Endothelial cell of umbilical vein (primary cell): ENCODE results near the gene CEP120. TPM values are rescaled to one million over a fixed set of nuclear protein-coding genes. Genes with fewer than 3 reads are reported as not detected.

Experiments used
- BruUV-seq: library from RNA; stranded (reverse); fragments of 400-500 nt; replicated peaks from 2 replicates; lab custom pipeline; 2021; lab: Mats Ljungman, UMichigan
- CTCF ChIA-PET: fragments of 300-600, 350-600 bp; sonication (Branson Sonifier 250); formaldehyde crosslinking; loops from one replicate; lab custom pipeline; 2021; ENCODE audit warnings: antibody characterized with exemption, inconsistent platforms; lab: Charles Lee
- POLR2A ChIA-PET: fragments of 300-600, 350-600 bp; sonication (Branson Sonifier 250); formaldehyde crosslinking; loops from one replicate; lab custom pipeline; 2021; ENCODE audit warnings: antibody characterized with exemption, inconsistent platforms; lab: Charles Lee
- DNase-seq: peaks from one replicate; pipeline ENCODE4 v3.0.0-alpha.2; 2011; ENCODE audit warnings: low read depth, low spot score
- FAIRE-seq: peaks from 2 replicates; lab custom pipeline; 2011; peaks lifted over from hg19 to GRCh38; lab: Jason Lieb, UNC
- H2AFZ ChIP-seq: 2 replicates; pipeline ENCODE4 v1.6.0; 2012; ENCODE audit warnings: low read depth, low read length, control low read depth, inconsistent platforms
- H3K27ac ChIP-seq: 2 replicates; pipeline ENCODE4 v1.5.1; 2011; ENCODE audit warnings: low read depth, mild to moderate bottlenecking, control low read depth, low read length, moderate library complexity; ENCODE audit not compliant: insufficient read depth
- H3K27me3 ChIP-seq, 2 experiments: 2 replicates each; pipeline versions ENCODE4 v1.6.0 to v1.6.1; 2011; ENCODE audit warnings: low read length in 2 of 2, mixed read lengths in 1 of 2; ENCODE audit not compliant: control insufficient read depth in 2 of 2, insufficient read depth in 2 of 2
- H3K36me3 ChIP-seq, 2 experiments: 2 replicates in 1 of 2; 3 replicates in 1 of 2; pipeline ENCODE4 v1.5.1; 2011; ENCODE audit warnings: low read length in 2 of 2, mild to moderate bottlenecking in 1 of 2, moderate library complexity in 1 of 2; ENCODE audit not compliant: control insufficient read depth in 2 of 2, insufficient read depth in 2 of 2; ENCODE audit errors: extremely low read depth in 1 of 2
- H3K4me1 ChIP-seq: 3 replicates; pipeline ENCODE4 v1.5.1; 2011; ENCODE audit warnings: mild to moderate bottlenecking, low read length; ENCODE audit not compliant: control insufficient read depth, insufficient read depth; ENCODE audit errors: extremely low read depth
- H3K4me2 ChIP-seq: 2 replicates; pipeline ENCODE4 v1.6.1; 2011; ENCODE audit warnings: low read length, control low read depth, mixed read lengths; ENCODE audit not compliant: insufficient read depth
- H3K4me3 ChIP-seq, 3 experiments: fragments of 200-600 bp in 1 of 3; sonication (generic), shearing (Covaris generic) in 1 of 3; replicated peaks in 1 of 3; 2 replicates each; pipeline ENCODE4 v1.5.1; 2011 to 2016; ENCODE audit warnings: control low read depth in 3 of 3, low read length in 3 of 3, mild to moderate bottlenecking in 2 of 3, inconsistent platforms in 1 of 3, low read depth in 1 of 3, moderate library complexity in 1 of 3; ENCODE audit not compliant: insufficient read depth in 1 of 3
- H3K79me2 ChIP-seq: 2 replicates; pipeline ENCODE4 v1.6.0; 2012; ENCODE audit warnings: low read length, inconsistent platforms; ENCODE audit not compliant: control insufficient read depth, insufficient read depth
- H3K9ac ChIP-seq: replicated peaks from 2 replicates; pipeline ENCODE3; 2011; ENCODE audit warnings: low read length, control low read depth; ENCODE audit not compliant: insufficient read depth; ENCODE audit errors: extremely low read depth
- H3K9me1 ChIP-seq: replicated peaks from 3 replicates; pipeline ENCODE4 v1.6.0; 2011; ENCODE audit warnings: mild to moderate bottlenecking, low read length; ENCODE audit not compliant: control insufficient read depth, insufficient read depth; ENCODE audit errors: extremely low read depth
- H3K9me3 ChIP-seq: replicated peaks from 2 replicates; pipeline ENCODE4 v1.5.1; 2012; ENCODE audit warnings: low read length, inconsistent platforms; ENCODE audit not compliant: control insufficient read depth, insufficient read depth
- H4K20me1 ChIP-seq: replicated peaks from 2 replicates; pipeline ENCODE3; 2011; ENCODE audit warnings: mild to moderate bottlenecking, low read length; ENCODE audit not compliant: control insufficient read depth, insufficient read depth; ENCODE audit errors: extremely low read depth
- CTCF ChIP-seq, 2 donors: IDR thresholded peaks; 1 replicate in 1 of 2; 2 replicates in 1 of 2; pipeline ENCODE4 v1.5.1; 2011; ENCODE audit warnings: low read length in 2 of 2, mild to moderate bottlenecking in 2 of 2, moderate library complexity in 2 of 2, control low read depth in 1 of 2, inconsistent platforms in 1 of 2, low read depth in 1 of 2; ENCODE audit not compliant: insufficient read depth in 1 of 2; ENCODE audit errors: extremely low read depth in 1 of 2
- EZH2 ChIP-seq: IDR thresholded peaks from 2 replicates; pipeline ENCODE4 v1.6.1; 2012; ENCODE audit warnings: borderline replicate concordance, low read depth, mild to moderate bottlenecking, moderate library complexity, low read length, inconsistent platforms; ENCODE audit not compliant: severe bottlenecking
- FOS ChIP-seq: IDR thresholded peaks from 2 replicates; pipeline ENCODE4 v1.6.1; 2011; ENCODE audit warnings: mild to moderate bottlenecking, low read length, moderate library complexity, borderline replicate concordance; ENCODE audit not compliant: insufficient read depth
- GATA2 ChIP-seq: IDR thresholded peaks from 2 replicates; pipeline ENCODE4 v1.7.0; 2011; ENCODE audit warnings: low read depth, mild to moderate bottlenecking, moderate library complexity, mixed read lengths, low read length; ENCODE audit not compliant: insufficient read length, insufficient read depth
- JUN ChIP-seq: IDR thresholded peaks from 2 replicates; pipeline ENCODE4 v1.6.1; 2011; ENCODE audit warnings: borderline replicate concordance, low read depth; ENCODE audit not compliant: insufficient read length, insufficient read depth
- MAX ChIP-seq: IDR thresholded peaks from 2 replicates; pipeline ENCODE4 v1.6.1; 2011; ENCODE audit not compliant: insufficient read depth, insufficient read length
- MYC ChIP-seq: IDR thresholded peaks from one replicate; pipeline ENCODE4 v1.6.1; 2011; ENCODE audit warnings: mild to moderate bottlenecking, low read depth, low read length
- POLR2A ChIP-seq: IDR thresholded peaks from 2 replicates; pipeline ENCODE4 v1.6.1; 2012; ENCODE audit warnings: low read depth, mild to moderate bottlenecking, control low read depth, low read length
- POLR2AphosphoS5 ChIP-seq: IDR thresholded peaks from 2 replicates; pipeline ENCODE4 v1.6.1; 2012; ENCODE audit warnings: low read depth, mild to moderate bottlenecking, control low read depth, low read length, moderate library complexity; ENCODE audit not compliant: insufficient read depth
- dilution Hi-C: fragments of 300-500 bp; cut with MboI; formaldehyde crosslinking; loops from one replicate; pipeline ENCODE4 v1.15.0; 2019; ENCODE audit warnings: low sequenced_read_pairs; ENCODE audit not compliant: extremely low pct_ligation_motif_present
- intact Hi-C: fragments of 100-400 bp; cut with micrococcal nuclease; formaldehyde crosslinking; loops from one replicate; pipeline ENCODE4 v1.10.0; 2022
- polyA plus RNA-seq, 4 experiments: library from polyadenylated mRNA; depleted of rRNA in 3 of 4; stranded (reverse) in 3 of 4; unstranded in 1 of 4; fragments of >200 nt; gene quantifications; 2 replicates each; pipeline versions ENCODE4 v1.2.1 to v1.2.3, GENCODE V29; 2011 to 2012; ENCODE audit warnings: missing spikeins in 1 of 4
- total RNA-seq: library from RNA; stranded (reverse); gene quantifications from 2 replicates; pipeline ENCODE4 v1.2.3, GENCODE V29; 2021

CEP120 gene
- total and polyA plus RNA-seq, 2 donors (not counting 3 experiments of a cell fraction or from before 2014, with no cell fraction given), result 6.6 to 18.8 TPM

GRCh38 chr5:123425431-123425830, 2.2 kb upstream of the CEP120 start:
- H3K36me3 ChIP-seq, result no peaks in the 10 kb centered on the region
- no peaks in the 10 kb centered on the region for H3K9me3 ChIP-seq
- intact Hi-C loops, result no loop called here
- ChIA-PET POLR2A (no interaction called here), CTCF (interaction anchor here (2.3 kb wide), 1 partner anchor 185 kb away, joined by 8 read pairs; no protein-coding TSS in a partner anchor)
- no peaks in the 10 kb centered on the region for H3K27me3 ChIP-seq
- no peak overlapping the region for H3K4me3 ChIP-seq
- DNase-seq (no peak), FAIRE-seq (no peak)
- H3K4me2 ChIP-seq, result no peak overlapping the region
- H3K79me2 ChIP-seq, result peaks cover 16% of the 10 kb centered on the region
- no TSS peak for BruUV-seq
- H3K9me1 ChIP-seq, result no peaks in the 10 kb centered on the region
- H3K9ac ChIP-seq, result no peak overlapping the region
- H2AFZ ChIP-seq, result no peak overlapping the region
- no peak for TF ChIP-seq MYC
- TF ChIP-seq GATA2, result no peak
- no peak for TF ChIP-seq CTCF (IDR thresholded peaks at IDR 0.05; ENCODE audit: extremely low read depth in 1 of 2, insufficient read depth in 1 of 2, low read depth in 1 of 2, low read length in 2 of 2)
- no peak for TF ChIP-seq POLR2A
- no peak for TF ChIP-seq FOS
- TF ChIP-seq JUN, result no peak
- no peak for TF ChIP-seq POLR2AphosphoS5
- TF ChIP-seq EZH2, result no peak
- TF ChIP-seq MAX, result no peak
- dilution Hi-C loops, result no loop called here
- no peaks in the 10 kb centered on the region for H4K20me1 ChIP-seq
- no peak overlapping the region for H3K27ac ChIP-seq
- H3K4me1 ChIP-seq, result peaks cover 11% of the 10 kb centered on the region
